ENCODE data around the gene SPECC1L.

The SPECC1L gene

GRCh38 chr22:24304062-24304675 lies 33.5 kb downstream of the SPECC1L start:
- Histone ChIP-seq H3K27me3 (ENCODE audit: insufficient read depth, poor library complexity, severe bottlenecking) (no peaks in the 10 kb centered on the region), H3K4me3 (replicated peaks; ENCODE audit: insufficient read depth, low read length) (no peak overlapping the region), H3K27ac (replicated peaks) (no peak overlapping the region)
- TF ChIP-seq POLR2AphosphoS5 (IDR thresholded peaks at IDR 0.05; ENCODE audit: low read depth) (no peak), GABPA (IDR thresholded peaks at IDR 0.05; ENCODE audit: low read depth) (no peak), SPI1 (IDR thresholded peaks at IDR 0.05; ENCODE audit: borderline replicate concordance, low read depth) (no peak)
- TF ChIP-seq, protein P1, sequence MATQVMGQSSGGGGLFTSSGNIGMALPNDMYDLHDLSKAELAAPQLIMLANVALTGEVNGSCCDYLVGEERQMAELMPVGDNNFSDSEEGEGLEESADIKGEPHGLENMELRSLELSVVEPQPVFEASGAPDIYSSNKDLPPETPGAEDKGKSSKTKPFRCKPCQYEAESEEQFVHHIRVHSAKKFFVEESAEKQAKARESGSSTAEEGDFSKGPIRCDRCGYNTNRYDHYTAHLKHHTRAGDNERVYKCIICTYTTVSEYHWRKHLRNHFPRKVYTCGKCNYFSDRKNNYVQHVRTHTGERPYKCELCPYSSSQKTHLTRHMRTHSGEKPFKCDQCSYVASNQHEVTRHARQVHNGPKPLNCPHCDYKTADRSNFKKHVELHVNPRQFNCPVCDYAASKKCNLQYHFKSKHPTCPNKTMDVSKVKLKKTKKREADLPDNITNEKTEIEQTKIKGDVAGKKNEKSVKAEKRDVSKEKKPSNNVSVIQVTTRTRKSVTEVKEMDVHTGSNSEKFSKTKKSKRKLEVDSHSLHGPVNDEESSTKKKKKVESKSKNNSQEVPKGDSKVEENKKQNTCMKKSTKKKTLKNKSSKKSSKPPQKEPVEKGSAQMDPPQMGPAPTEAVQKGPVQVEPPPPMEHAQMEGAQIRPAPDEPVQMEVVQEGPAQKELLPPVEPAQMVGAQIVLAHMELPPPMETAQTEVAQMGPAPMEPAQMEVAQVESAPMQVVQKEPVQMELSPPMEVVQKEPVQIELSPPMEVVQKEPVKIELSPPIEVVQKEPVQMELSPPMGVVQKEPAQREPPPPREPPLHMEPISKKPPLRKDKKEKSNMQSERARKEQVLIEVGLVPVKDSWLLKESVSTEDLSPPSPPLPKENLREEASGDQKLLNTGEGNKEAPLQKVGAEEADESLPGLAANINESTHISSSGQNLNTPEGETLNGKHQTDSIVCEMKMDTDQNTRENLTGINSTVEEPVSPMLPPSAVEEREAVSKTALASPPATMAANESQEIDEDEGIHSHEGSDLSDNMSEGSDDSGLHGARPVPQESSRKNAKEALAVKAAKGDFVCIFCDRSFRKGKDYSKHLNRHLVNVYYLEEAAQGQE (IDR thresholded peaks at IDR 0.05; ENCODE audit: insufficient replicate concordance, low read depth) = no peak
- TF ChIP-seq, protein P2, sequence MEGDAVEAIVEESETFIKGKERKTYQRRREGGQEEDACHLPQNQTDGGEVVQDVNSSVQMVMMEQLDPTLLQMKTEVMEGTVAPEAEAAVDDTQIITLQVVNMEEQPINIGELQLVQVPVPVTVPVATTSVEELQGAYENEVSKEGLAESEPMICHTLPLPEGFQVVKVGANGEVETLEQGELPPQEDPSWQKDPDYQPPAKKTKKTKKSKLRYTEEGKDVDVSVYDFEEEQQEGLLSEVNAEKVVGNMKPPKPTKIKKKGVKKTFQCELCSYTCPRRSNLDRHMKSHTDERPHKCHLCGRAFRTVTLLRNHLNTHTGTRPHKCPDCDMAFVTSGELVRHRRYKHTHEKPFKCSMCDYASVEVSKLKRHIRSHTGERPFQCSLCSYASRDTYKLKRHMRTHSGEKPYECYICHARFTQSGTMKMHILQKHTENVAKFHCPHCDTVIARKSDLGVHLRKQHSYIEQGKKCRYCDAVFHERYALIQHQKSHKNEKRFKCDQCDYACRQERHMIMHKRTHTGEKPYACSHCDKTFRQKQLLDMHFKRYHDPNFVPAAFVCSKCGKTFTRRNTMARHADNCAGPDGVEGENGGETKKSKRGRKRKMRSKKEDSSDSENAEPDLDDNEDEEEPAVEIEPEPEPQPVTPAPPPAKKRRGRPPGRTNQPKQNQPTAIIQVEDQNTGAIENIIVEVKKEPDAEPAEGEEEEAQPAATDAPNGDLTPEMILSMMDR (IDR thresholded peaks at IDR 0.05; ENCODE audit: insufficient read depth, low read length) = no peak
- DNase-seq (ENCODE audit: low read depth in 1 of 2, low spot score in 1 of 2) = no peak

GRCh38 chr22:24305260-24305692 lies 34.6 kb downstream of the SPECC1L start:
- no peak for DNase-seq (ENCODE audit: low read depth in 1 of 2, low spot score in 1 of 2)
- TF ChIP-seq, protein P2 (IDR thresholded peaks at IDR 0.05; ENCODE audit: insufficient read depth, low read length) = no peak
- TF ChIP-seq, protein P1 (IDR thresholded peaks at IDR 0.05; ENCODE audit: insufficient replicate concordance, low read depth) = no peak
- TF ChIP-seq SPI1 (IDR thresholded peaks at IDR 0.05; ENCODE audit: borderline replicate concordance, low read depth) (no peak), GABPA (IDR thresholded peaks at IDR 0.05; ENCODE audit: low read depth) (no peak), POLR2AphosphoS5 (IDR thresholded peaks at IDR 0.05; ENCODE audit: low read depth) (no peak)
- Histone ChIP-seq H3K27me3 (ENCODE audit: insufficient read depth, poor library complexity, severe bottlenecking) (no peaks in the 10 kb centered on the region), H3K27ac (replicated peaks) (no peak overlapping the region), H3K4me3 (replicated peaks; ENCODE audit: insufficient read depth, low read length) (no peak overlapping the region)

DNA sequence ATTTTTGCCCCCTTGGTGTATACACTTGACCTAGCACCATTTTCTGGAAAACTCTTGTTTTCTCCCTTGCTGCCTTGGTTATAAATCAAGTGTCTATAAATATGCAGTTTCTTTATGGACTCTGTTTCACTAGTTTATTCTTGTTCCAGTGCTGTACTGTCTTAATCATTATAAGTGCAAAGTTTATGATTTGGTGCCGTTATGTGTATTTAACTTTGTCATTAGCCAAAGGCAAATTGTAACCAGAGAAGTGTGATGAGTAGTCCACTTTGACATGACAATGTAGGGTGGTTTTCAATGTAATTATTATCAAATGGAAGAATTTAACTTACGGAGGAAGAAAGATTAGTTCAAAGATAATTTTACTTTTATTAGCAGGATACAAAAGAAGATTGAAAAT lies 40.3 kb downstream of the SPECC1L start:
- no peak overlapping the region for H3K4me3 ChIP-seq (replicated peaks; ENCODE audit: insufficient read depth, low read length)
- TF ChIP-seq, protein P1 (IDR thresholded peaks at IDR 0.05; ENCODE audit: insufficient replicate concordance, low read depth) = no peak
- no peak for TF ChIP-seq GABPA (IDR thresholded peaks at IDR 0.05; ENCODE audit: low read depth)
- TF ChIP-seq, protein P2 (IDR thresholded peaks at IDR 0.05; ENCODE audit: insufficient read depth, low read length) = no peak
- no peak for TF ChIP-seq SPI1 (IDR thresholded peaks at IDR 0.05; ENCODE audit: borderline replicate concordance, low read depth)
- no peak for TF ChIP-seq POLR2AphosphoS5 (IDR thresholded peaks at IDR 0.05; ENCODE audit: low read depth)
- no peak for DNase-seq (ENCODE audit: low read depth in 1 of 2, low spot score in 1 of 2)
- no peak overlapping the region for H3K27ac ChIP-seq (replicated peaks)
- no peaks in the 10 kb centered on the region for H3K27me3 ChIP-seq (ENCODE audit: insufficient read depth, poor library complexity, severe bottlenecking)
